GM12878 (cell line): ENCODE results near the gene PIEZO2. TPM values are rescaled to one million over a fixed set of nuclear protein-coding genes. Genes with fewer than 3 reads are reported as not detected.

Experiments used
- ATF7 ChIP-seq: fragments of 450-650 bp; IDR thresholded peaks from 2 replicates; pipeline ENCODE4 v1.6.1; 2016; ENCODE audit warnings: low read depth, mild to moderate bottlenecking
- BACH1 ChIP-seq: fragments of 450-650 bp; IDR thresholded peaks from 2 replicates; pipeline ENCODE4 v1.6.1; 2017; ENCODE audit warnings: mild to moderate bottlenecking, borderline replicate concordance
- BRCA1 ChIP-seq: IDR thresholded peaks from 2 replicates; pipeline ENCODE4 v1.6.1; 2011; ENCODE audit warnings: low read depth, low read length, improper control_type of control experiment
- MYB ChIP-seq: fragments of 150-350 bp; IDR thresholded peaks from 2 replicates; pipeline ENCODE4 v1.6.1; 2014; ENCODE audit warnings: mild to moderate bottlenecking, low read depth, low read length, borderline replicate concordance
- POLR2AphosphoS2 ChIP-seq: IDR thresholded peaks from 2 replicates; pipeline ENCODE4 v1.6.1; 2011; ENCODE audit warnings: low read depth, mild to moderate bottlenecking, low read length, improper control_type of control experiment, moderate library complexity
- POLR2AphosphoS5 ChIP-seq: IDR thresholded peaks from 2 replicates; pipeline ENCODE4 v1.6.1; 2011; ENCODE audit warnings: mild to moderate bottlenecking, low read length, inconsistent platforms
- POU2F2 ChIP-seq: IDR thresholded peaks from 3 replicates; pipeline ENCODE4 v1.6.1; 2011; ENCODE audit warnings: low read depth, mild to moderate bottlenecking, low read length, borderline replicate concordance
- RELA ChIP-seq: fragments of 450-650 bp; IDR thresholded peaks from 2 replicates; pipeline ENCODE4 v1.8.0; 2014; ENCODE audit warnings: borderline replicate concordance; ENCODE audit not compliant: partially characterized antibody
- SMAD5 ChIP-seq: IDR thresholded peaks from 2 replicates; pipeline ENCODE4 v1.6.1; 2016; ENCODE audit warnings: antibody characterized with exemption, low read depth
- ZBED1 ChIP-seq: IDR thresholded peaks from 2 replicates; pipeline ENCODE4 v1.6.1; 2016; ENCODE audit warnings: borderline replicate concordance
- polyA plus RNA-seq, 11 experiments: library from polyadenylated mRNA; depleted of rRNA in 4 of 11; unstranded in 6 of 11; stranded (reverse) in 5 of 11; fragments of >200 nt; fragmentation: Nextera tagmentation in 4 of 11; fragmentation: Illumina TruSeq in 1 of 11; extraction: Ambion mirVana in 4 of 11; extraction: Trizol in 1 of 11; gene quantifications; 1 replicate in 1 of 11; 2 replicates in 10 of 11; pipeline versions ENCODE4 v1.2.1 to v1.2.3, GENCODE V29; 2011 to 2016; ENCODE audit warnings: inconsistent platforms in 2 of 11, missing spikeins in 2 of 11, low read depth in 1 of 11
- total RNA-seq, 4 experiments: library from RNA; depleted of rRNA in 3 of 4; stranded (reverse); fragments of >200 nt in 3 of 4; fragmentation: Illumina TruSeq in 1 of 4; extraction: Trizol in 1 of 4; gene quantifications; 2 replicates each; pipeline versions ENCODE4 v1.2.1 to v1.2.3, GENCODE V29; 2013 to 2021
- TF ChIP-seq, protein P1 (sequence below): fragments of 450-650 bp; formaldehyde crosslinking; IDR thresholded peaks from 2 replicates; pipeline ENCODE4 v1.4.0; 2020; ENCODE audit warnings: mild to moderate bottlenecking, moderate library complexity
- TF ChIP-seq, protein P2 (sequence below): fragments of 450-650 bp; IDR thresholded peaks from 2 replicates; pipeline ENCODE4 v1.6.1; 2017; ENCODE audit warnings: mild to moderate bottlenecking, moderate library complexity
- TF ChIP-seq, protein P3 (sequence below): fragments of 450-650 bp; formaldehyde crosslinking; IDR thresholded peaks from 2 replicates; pipeline ENCODE4 v1.4.0; 2022; ENCODE audit warnings: mild to moderate bottlenecking, moderate library complexity
- TF ChIP-seq, protein P4 (sequence below): fragments of 450-650 bp; IDR thresholded peaks from 2 replicates; pipeline ENCODE4 v1.6.1; 2016; ENCODE audit warnings: mild to moderate bottlenecking

Gene PIEZO2
- total and polyA plus RNA-seq, 10 of the 15 experiments (the other 5 are each of a cell fraction or from before 2014, with no cell fraction given) = 6.7 to 42.3 (median 27.4) TPM

DNA sequence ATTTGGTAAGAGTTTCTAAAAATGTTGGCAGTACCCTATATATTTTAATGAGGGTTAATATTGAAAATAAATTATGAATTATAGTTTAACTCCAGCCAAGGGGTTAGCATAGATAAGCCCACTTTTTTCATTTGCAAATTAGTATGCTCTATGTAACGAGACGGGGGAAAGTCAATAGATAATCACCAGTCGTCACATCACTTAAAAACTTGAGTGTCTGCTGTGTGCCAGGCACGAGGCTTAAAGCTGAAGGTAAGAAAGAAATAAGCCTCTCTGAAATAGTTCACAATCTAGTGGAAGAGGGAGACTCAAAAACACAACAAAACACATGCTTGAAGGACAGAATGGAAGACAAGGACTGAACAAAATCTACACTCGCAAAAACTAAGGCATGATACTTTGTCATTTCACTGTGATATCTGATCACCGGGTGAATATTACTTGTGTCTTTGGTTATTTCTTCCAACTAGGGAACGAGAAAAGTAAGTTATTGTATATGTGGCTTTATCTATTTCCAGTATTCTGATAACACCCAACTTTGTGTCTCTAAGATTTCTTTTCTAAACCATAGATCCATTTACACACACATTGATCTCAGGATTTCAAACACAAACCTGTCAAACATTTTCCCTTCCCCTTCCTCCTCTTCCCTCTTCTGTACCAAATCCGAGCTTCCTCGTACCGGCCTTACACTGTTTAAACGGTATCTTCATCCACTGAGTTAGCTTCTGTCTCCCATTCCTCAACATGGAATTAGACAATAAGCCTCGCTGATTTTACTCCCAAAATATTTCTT, 199.1 kb downstream of the PIEZO2 start (continued):
- TF ChIP-seq, protein P1, sequence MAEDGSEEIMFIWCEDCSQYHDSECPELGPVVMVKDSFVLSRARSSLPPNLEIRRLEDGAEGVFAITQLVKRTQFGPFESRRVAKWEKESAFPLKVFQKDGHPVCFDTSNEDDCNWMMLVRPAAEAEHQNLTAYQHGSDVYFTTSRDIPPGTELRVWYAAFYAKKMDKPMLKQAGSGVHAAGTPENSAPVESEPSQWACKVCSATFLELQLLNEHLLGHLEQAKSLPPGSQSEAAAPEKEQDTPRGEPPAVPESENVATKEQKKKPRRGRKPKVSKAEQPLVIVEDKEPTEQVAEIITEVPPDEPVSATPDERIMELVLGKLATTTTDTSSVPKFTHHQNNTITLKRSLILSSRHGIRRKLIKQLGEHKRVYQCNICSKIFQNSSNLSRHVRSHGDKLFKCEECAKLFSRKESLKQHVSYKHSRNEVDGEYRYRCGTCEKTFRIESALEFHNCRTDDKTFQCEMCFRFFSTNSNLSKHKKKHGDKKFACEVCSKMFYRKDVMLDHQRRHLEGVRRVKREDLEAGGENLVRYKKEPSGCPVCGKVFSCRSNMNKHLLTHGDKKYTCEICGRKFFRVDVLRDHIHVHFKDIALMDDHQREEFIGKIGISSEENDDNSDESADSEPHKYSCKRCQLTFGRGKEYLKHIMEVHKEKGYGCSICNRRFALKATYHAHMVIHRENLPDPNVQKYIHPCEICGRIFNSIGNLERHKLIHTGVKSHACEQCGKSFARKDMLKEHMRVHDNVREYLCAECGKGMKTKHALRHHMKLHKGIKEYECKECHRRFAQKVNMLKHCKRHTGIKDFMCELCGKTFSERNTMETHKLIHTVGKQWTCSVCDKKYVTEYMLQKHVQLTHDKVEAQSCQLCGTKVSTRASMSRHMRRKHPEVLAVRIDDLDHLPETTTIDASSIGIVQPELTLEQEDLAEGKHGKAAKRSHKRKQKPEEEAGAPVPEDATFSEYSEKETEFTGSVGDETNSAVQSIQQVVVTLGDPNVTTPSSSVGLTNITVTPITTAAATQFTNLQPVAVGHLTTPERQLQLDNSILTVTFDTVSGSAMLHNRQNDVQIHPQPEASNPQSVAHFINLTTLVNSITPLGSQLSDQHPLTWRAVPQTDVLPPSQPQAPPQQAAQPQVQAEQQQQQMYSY = peak; percentile 17; the same call in 1 of the 2 replicates
- TF ChIP-seq ATF7 (0 out of 2 replicates have a peak, but pooled peaks have one; percentile 0), SMAD5 (peak; percentile 57), BACH1 (peak; percentile 51; the same call in 1 of the 2 replicates), POLR2AphosphoS5 (peak; percentile 92), POLR2AphosphoS2 (peak; percentile 75; the same call in 1 of the 2 replicates), POU2F2 (peak; percentile 29; the same call in 1 of the 3 replicates), ZBED1 (peak; percentile 11; the same call in 1 of the 2 replicates), BRCA1 (no peak), RELA (peak; percentile 21), MYB (0 out of 2 replicates have a peak, but pooled peaks have one; percentile 17)
- TF ChIP-seq, protein P2, sequence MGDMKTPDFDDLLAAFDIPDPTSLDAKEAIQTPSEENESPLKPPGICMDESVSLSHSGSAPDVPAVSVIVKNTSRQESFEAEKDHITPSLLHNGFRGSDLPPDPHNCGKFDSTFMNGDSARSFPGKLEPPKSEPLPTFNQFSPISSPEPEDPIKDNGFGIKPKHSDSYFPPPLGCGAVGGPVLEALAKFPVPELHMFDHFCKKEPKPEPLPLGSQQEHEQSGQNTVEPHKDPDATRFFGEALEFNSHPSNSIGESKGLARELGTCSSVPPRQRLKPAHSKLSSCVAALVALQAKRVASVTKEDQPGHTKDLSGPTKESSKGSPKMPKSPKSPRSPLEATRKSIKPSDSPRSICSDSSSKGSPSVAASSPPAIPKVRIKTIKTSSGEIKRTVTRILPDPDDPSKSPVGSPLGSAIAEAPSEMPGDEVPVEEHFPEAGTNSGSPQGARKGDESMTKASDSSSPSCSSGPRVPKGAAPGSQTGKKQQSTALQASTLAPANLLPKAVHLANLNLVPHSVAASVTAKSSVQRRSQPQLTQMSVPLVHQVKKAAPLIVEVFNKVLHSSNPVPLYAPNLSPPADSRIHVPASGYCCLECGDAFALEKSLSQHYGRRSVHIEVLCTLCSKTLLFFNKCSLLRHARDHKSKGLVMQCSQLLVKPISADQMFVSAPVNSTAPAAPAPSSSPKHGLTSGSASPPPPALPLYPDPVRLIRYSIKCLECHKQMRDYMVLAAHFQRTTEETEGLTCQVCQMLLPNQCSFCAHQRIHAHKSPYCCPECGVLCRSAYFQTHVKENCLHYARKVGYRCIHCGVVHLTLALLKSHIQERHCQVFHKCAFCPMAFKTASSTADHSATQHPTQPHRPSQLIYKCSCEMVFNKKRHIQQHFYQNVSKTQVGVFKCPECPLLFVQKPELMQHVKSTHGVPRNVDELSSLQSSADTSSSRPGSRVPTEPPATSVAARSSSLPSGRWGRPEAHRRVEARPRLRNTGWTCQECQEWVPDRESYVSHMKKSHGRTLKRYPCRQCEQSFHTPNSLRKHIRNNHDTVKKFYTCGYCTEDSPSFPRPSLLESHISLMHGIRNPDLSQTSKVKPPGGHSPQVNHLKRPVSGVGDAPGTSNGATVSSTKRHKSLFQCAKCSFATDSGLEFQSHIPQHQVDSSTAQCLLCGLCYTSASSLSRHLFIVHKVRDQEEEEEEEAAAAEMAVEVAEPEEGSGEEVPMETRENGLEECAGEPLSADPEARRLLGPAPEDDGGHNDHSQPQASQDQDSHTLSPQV = no peak
- TF ChIP-seq, protein P3, sequence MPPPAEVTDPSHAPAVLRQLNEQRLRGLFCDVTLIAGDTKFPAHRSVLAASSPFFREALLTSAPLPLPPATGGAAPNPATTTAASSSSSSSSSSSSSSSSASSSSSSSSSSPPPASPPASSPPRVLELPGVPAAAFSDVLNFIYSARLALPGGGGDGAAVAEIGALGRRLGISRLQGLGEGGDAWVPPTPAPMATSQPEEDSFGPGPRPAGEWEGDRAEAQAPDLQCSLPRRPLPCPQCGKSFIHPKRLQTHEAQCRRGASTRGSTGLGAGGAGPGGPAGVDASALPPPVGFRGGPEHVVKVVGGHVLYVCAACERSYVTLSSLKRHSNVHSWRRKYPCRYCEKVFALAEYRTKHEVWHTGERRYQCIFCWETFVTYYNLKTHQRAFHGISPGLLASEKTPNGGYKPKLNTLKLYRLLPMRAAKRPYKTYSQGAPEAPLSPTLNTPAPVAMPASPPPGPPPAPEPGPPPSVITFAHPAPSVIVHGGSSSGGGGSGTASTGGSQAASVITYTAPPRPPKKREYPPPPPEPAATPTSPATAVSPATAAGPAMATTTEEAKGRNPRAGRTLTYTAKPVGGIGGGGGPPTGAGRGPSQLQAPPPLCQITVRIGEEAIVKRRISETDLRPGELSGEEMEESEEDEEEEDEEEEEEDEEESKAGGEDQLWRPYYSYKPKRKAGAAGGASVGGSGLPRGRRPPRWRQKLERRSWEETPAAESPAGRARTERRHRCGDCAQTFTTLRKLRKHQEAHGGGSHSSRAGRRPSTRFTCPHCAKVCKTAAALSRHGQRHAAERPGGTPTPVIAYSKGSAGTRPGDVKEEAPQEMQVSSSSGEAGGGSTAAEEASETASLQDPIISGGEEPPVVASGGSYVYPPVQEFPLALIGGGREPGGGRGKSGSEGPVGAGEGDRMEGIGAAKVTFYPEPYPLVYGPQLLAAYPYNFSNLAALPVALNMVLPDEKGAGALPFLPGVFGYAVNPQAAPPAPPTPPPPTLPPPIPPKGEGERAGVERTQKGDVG (CRISPR knock-in tag) = peak; percentile 75; the same call in 1 of the 2 replicates
- TF ChIP-seq, protein P4, sequence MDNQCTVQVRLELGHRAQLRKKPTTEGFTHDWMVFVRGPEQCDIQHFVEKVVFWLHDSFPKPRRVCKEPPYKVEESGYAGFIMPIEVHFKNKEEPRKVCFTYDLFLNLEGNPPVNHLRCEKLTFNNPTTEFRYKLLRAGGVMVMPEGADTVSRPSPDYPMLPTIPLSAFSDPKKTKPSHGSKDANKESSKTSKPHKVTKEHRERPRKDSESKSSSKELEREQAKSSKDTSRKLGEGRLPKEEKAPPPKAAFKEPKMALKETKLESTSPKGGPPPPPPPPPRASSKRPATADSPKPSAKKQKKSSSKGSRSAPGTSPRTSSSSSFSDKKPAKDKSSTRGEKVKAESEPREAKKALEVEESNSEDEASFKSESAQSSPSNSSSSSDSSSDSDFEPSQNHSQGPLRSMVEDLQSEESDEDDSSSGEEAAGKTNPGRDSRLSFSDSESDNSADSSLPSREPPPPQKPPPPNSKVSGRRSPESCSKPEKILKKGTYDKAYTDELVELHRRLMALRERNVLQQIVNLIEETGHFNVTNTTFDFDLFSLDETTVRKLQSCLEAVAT = peak; percentile 98
